SU-DHL-6 (cell line): ENCODE data around the gene SERPINA10.

Experiments used
- EZH2phosphoT487 ChIP-seq: fragments of 200-600 bp; sonication (generic), shearing (Covaris generic); conservative IDR thresholded peaks from 2 replicates; pipeline ENCODE4 v1.6.1; 2018; ENCODE audit warnings: mild to moderate bottlenecking, antibody characterized with exemption, low read length, moderate library complexity, mixed read lengths
- TF ChIP-seq, protein P1 (sequence below): fragments of 200-600 bp; sonication (generic); IDR thresholded peaks from one replicate; pipeline ENCODE4 v1.5.1; 2017; ENCODE audit warnings: antibody characterized with exemption, mild to moderate bottlenecking, low read length, moderate library complexity; ENCODE audit not compliant: insufficient read depth, poor library complexity, severe bottlenecking

DNA sequence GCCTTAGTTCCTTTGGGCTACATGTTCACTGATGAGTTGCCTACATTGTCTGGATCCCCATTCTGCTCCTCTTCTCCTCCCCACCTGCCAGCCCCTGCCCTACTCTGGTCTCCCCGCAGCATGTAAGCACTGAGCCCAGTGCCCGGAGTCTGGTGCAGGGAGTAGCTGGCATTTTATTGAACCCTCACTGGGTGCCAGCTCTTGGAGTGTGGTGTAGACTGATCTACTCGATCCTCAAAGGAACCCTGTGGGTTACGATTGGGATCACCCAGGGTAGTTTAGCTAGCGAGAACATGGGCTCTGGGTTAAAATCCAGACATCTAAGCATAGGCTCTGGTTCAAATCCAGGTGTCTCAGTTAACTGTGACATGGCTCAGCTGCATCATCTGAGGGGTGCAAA is 38.4 kb upstream of the SERPINA10 start:
- TF ChIP-seq, protein P1, sequence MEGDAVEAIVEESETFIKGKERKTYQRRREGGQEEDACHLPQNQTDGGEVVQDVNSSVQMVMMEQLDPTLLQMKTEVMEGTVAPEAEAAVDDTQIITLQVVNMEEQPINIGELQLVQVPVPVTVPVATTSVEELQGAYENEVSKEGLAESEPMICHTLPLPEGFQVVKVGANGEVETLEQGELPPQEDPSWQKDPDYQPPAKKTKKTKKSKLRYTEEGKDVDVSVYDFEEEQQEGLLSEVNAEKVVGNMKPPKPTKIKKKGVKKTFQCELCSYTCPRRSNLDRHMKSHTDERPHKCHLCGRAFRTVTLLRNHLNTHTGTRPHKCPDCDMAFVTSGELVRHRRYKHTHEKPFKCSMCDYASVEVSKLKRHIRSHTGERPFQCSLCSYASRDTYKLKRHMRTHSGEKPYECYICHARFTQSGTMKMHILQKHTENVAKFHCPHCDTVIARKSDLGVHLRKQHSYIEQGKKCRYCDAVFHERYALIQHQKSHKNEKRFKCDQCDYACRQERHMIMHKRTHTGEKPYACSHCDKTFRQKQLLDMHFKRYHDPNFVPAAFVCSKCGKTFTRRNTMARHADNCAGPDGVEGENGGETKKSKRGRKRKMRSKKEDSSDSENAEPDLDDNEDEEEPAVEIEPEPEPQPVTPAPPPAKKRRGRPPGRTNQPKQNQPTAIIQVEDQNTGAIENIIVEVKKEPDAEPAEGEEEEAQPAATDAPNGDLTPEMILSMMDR: no peak
- no peak for TF ChIP-seq EZH2phosphoT487
